Measurements from ENCODE around the gene TRRAP. TPM values are rescaled to one million over a fixed set of nuclear protein-coding genes. Genes with fewer than 3 reads are reported as not detected.
A peak's percentile ranks its signal among the peaks of the same experiment; 100 is the strongest.

Gene TRRAP
- total RNA-seq, 4 donors from 2014 or later = 15.2 to 18.8 (median 17.0) TPM

DNA sequence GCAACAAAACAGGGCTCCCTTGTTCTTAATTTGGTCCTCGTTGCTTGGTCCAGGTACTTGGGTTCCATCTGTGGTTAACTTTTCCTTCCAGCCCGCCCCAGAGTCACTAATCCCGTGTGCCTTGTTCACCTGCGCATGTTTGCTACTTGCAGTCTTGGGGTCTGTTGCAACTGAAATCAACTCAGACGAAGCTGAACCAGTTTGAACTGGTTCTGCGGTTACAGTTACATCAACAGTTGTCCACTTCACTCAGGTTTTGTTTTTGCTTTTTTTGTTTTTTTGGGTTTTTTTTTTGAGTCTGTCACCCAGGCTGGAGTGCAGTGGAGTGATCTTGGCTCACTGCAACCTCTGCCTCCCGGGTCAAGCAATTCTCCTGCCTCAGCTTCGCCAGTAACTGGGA lies 34.7 kb downstream of the TRRAP start:
- ATAC-seq (peak in 1 of 2 donors; percentile 49), DNase-seq (no peak)
- Histone ChIP-seq H3K4me1 (peaks cover 3 to 8% of the 10 kb centered on the region in 2 donors), H3K36me3 (peaks cover 0 to 86% of the 10 kb centered on the region in 2 donors), H3K4me3 (no peak overlapping the region), H3K27ac (no peak overlapping the region), H3K9me3 (no peaks in the 10 kb centered on the region), H3K27me3 (no peaks in the 10 kb centered on the region)
- intact Hi-C loops (cut with DNase I; ENCODE audit: low total_unique reads) (no loop called here), in situ Hi-C loops (cut with MboI; ENCODE audit: low sequenced_read_pairs in 4 of 4) (no loop called here)
- TF ChIP-seq, protein P1, sequence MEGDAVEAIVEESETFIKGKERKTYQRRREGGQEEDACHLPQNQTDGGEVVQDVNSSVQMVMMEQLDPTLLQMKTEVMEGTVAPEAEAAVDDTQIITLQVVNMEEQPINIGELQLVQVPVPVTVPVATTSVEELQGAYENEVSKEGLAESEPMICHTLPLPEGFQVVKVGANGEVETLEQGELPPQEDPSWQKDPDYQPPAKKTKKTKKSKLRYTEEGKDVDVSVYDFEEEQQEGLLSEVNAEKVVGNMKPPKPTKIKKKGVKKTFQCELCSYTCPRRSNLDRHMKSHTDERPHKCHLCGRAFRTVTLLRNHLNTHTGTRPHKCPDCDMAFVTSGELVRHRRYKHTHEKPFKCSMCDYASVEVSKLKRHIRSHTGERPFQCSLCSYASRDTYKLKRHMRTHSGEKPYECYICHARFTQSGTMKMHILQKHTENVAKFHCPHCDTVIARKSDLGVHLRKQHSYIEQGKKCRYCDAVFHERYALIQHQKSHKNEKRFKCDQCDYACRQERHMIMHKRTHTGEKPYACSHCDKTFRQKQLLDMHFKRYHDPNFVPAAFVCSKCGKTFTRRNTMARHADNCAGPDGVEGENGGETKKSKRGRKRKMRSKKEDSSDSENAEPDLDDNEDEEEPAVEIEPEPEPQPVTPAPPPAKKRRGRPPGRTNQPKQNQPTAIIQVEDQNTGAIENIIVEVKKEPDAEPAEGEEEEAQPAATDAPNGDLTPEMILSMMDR (IDR thresholded peaks at IDR 0.05 in 4 of 5, conservative IDR thresholded peaks at IDR 0.05 in 1 of 5) = no peak
- TF ChIP-seq POLR2A (IDR thresholded peaks at IDR 0.05) = no peak

DNA sequence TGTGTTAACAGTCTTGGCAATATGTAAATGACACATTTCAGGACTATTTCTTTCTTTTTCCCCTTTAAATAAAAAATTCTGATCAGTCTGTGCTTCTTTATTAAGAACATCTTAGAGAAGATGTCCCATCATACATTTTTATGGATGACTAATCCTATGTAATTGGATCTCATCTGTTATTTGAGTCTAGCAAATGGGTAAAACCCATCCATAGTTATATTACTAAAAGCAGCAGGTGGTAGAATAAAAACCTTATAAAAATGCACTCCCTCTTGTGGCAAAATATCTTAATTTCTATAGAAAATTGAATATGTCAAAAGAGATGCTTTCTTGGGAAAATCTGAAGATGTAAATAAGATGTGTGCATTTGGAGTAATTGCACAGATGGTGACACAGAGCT lies 35.3 kb downstream of the TRRAP start:
- no peaks in the 10 kb centered on the region for H3K9me3 ChIP-seq
- ATAC-seq (no peak), DNase-seq (no peak)
- no peaks in the 10 kb centered on the region for H3K27me3 ChIP-seq
- no peak for TF ChIP-seq POLR2A (IDR thresholded peaks at IDR 0.05)
- H3K4me3 ChIP-seq = no peak overlapping the region
- H3K36me3 ChIP-seq = peaks cover 0 to 82% of the 10 kb centered on the region in 2 donors
- H3K4me1 ChIP-seq = peaks cover 3 to 8% of the 10 kb centered on the region in 2 donors
- in situ Hi-C loops (cut with MboI; ENCODE audit: low sequenced_read_pairs in 4 of 4) (no loop called here), intact Hi-C loops (cut with DNase I; ENCODE audit: low total_unique reads) (no loop called here)
- no peak overlapping the region for H3K27ac ChIP-seq

DNA sequence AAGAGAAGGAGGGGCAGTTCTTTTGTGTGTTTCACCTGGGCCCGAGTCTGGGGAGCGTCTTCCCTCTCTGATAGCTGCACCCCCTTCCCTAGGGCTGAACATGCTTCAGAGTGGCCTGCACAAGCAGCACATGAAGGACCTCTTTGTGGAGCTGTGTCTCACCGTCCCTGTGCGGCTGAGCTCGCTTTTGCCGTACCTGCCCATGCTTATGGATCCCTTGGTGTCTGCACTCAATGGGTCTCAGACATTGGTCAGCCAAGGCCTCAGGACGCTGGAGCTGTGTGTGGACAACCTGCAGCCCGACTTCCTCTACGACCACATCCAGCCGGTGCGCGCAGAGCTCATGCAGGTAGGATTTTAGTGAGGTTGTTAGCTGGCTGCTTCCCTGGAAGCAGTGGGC lies 39.0 kb downstream of the TRRAP start:
- Histone ChIP-seq H3K27me3 (no peaks in the 10 kb centered on the region), H3K4me3 (no peak overlapping the region), H3K9me3 (no peaks in the 10 kb centered on the region), H3K36me3 (peaks cover 0 to 81% of the 10 kb centered on the region in 2 donors), H3K4me1 (peaks cover 0 to 3% of the 10 kb centered on the region in 2 donors), H3K27ac (no peak overlapping the region)
- in situ Hi-C loops (cut with MboI; ENCODE audit: low sequenced_read_pairs in 4 of 4) (no loop called here), intact Hi-C loops (cut with DNase I; ENCODE audit: low total_unique reads) (no loop called here)
- DNase-seq = no peak
- no peak for ATAC-seq
- TF ChIP-seq, protein P1 (IDR thresholded peaks at IDR 0.05 in 4 of 5, conservative IDR thresholded peaks at IDR 0.05 in 1 of 5) = no peak
- no peak for TF ChIP-seq POLR2A (IDR thresholded peaks at IDR 0.05)

DNA sequence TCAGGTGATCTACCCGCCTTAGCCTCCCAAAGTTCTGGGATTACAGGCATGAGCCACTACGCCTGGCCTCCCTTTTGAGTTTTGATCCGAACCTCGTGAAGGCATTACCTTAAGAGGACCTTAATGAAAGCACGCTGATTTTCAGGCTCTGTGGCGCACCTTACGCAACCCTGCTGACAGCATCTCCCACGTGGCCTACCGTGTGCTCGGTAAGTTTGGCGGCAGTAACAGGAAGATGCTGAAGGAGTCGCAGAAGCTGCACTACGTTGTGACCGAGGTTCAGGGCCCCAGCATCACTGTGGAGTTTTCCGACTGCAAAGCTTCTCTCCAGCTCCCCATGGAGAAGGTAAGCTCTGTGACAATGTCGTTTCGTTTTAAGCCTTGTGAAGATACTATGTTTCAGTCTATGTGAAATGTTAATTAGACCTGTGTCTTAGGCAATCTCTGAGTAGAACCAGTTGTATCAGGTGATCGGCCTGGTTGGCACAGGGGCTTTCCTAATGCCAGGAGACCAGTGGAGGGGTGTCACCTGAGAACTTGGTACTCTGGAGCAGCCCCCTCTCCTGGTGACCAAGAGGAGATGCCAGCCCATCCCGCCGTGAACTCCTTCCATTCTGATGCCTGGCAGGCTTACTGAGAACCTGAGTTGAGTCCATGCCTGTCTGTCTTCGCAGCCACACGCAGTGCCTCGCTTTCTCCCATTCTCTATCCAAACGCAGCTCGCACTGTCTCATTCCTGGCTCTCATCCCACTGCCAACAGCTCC lies 43.5 kb downstream of the TRRAP start:
- in situ Hi-C loops (cut with MboI; ENCODE audit: low sequenced_read_pairs in 4 of 4) = no loop called here
- no peaks in the 10 kb centered on the region for H3K9me3 ChIP-seq

More for the DNA sequence above, 43.5 kb downstream of the TRRAP start:
- DNase-seq (no peak), ATAC-seq (peak in 1 of 2 donors; percentile 39)
- no peak overlapping the region for H3K4me3 ChIP-seq
- no peaks in the 10 kb centered on the region for H3K4me1 ChIP-seq
- peak overlapping the region in 2 of 4 donors; percentile 14 to 36 for H3K27ac ChIP-seq
- H3K36me3 ChIP-seq = peaks cover 0 to 93% of the 10 kb centered on the region in 2 donors
- intact Hi-C loops (cut with DNase I; ENCODE audit: low total_unique reads) = loop anchor here (10.0 kb wide), 1 partner anchor 403 kb away; the partner anchor contains the start of gene ARPC1A
- H3K27me3 ChIP-seq = no peaks in the 10 kb centered on the region
- no peak for TF ChIP-seq POLR2A (IDR thresholded peaks at IDR 0.05)
- TF ChIP-seq, protein P1 (IDR thresholded peaks at IDR 0.05 in 4 of 5, conservative IDR thresholded peaks at IDR 0.05 in 1 of 5) = no peak
